Medulla oblongata (tissue), 1 donor: ENCODE results near the gene NCF2.
A peak's percentile ranks its signal among the peaks of the same experiment; 100 is the strongest.

Experiments used
- DNase-seq: peaks from one replicate; pipeline ENCODE4 v3.0.0-alpha.2; 2015; ENCODE audit errors: extremely low spot score

Gene NCF2

GRCh38 chr1:183612407-183612806 is 22.1 kb upstream of the NCF2 start:
- no peak for DNase-seq

- no peak for DNase-seq
Observed at GRCh38 chr1:183611021-183611420, 20.8 kb upstream of the NCF2 start.

GRCh38 chr1:183609759-183610452 is 19.6 kb upstream of the NCF2 start:
- no peak for DNase-seq

GRCh38 chr1:183609313-183609712 is 19.1 kb upstream of the NCF2 start:
- DNase-seq: peak; percentile 91

- DNase-seq: no peak
Observed at GRCh38 chr1:183607322-183607980, 17.2 kb upstream of the NCF2 start.

GRCh38 chr1:183605904-183606303 is 15.6 kb upstream of the NCF2 start:
- no peak for DNase-seq

- DNase-seq: peak; percentile 39
Observed at GRCh38 chr1:183604815-183605214, 14.6 kb upstream of the NCF2 start.

- peak; percentile 43 for DNase-seq
Observed at GRCh38 chr1:183604038-183604808, 14.0 kb upstream of the NCF2 start.

GRCh38 chr1:183602510-183602909 is 12.3 kb upstream of the NCF2 start:
- no peak for DNase-seq

GRCh38 chr1:183600634-183601033 is 10.4 kb upstream of the NCF2 start:
- no peak for DNase-seq

GRCh38 chr1:183600136-183600535 is 9.9 kb upstream of the NCF2 start:
- no peak for DNase-seq

GRCh38 chr1:183598386-183598785 is 8.1 kb upstream of the NCF2 start:
- peak; percentile 48 for DNase-seq

- peak; percentile 37 for DNase-seq
Observed at GRCh38 chr1:183597656-183598347, 7.5 kb upstream of the NCF2 start.

- DNase-seq: no peak
Observed at GRCh38 chr1:183596500-183596899, 6.2 kb upstream of the NCF2 start.

GRCh38 chr1:183595537-183595936 is 5.3 kb upstream of the NCF2 start:
- DNase-seq: no peak

- DNase-seq: peak; percentile 73
Observed at GRCh38 chr1:183593356-183593755, 3.1 kb upstream of the NCF2 start.

- DNase-seq: no peak
Observed at GRCh38 chr1:183592733-183593132, 2.5 kb upstream of the NCF2 start.

GRCh38 chr1:183589874-183590243 is 400 bp downstream of the NCF2 start:
- DNase-seq: no peak

GRCh38 chr1:183589384-183589783 is 875 bp downstream of the NCF2 start:
- DNase-seq: no peak

GRCh38 chr1:183588827-183589226 is 1.4 kb downstream of the NCF2 start:
- DNase-seq: peak; percentile 74

GRCh38 chr1:183586926-183587325 is 3.3 kb downstream of the NCF2 start:
- DNase-seq: no peak

- DNase-seq: no peak
Observed at GRCh38 chr1:183586455-183586854, 3.8 kb downstream of the NCF2 start.
